ENCODE measurements around the gene RAB28.

The RAB28 gene

GRCh38 chr4:13349096-13349495 lies 135.0 kb downstream of the RAB28 start:
- H3K9ac ChIP-seq (ENCODE audit: low read depth, low read length), result no peak overlapping the region
- no peaks in the 10 kb centered on the region; the same call in 1 of the 2 replicates for H3K9me3 ChIP-seq (ENCODE audit: control insufficient read depth, insufficient read depth, low read length)
- H3K36me3 ChIP-seq (ENCODE audit: insufficient read depth, low read length), result no peaks in the 10 kb centered on the region
- no peaks in the 10 kb centered on the region for H3K4me1 ChIP-seq (ENCODE audit: insufficient read depth, low read length)

GRCh38 chr4:13348216-13348615 lies 135.9 kb downstream of the RAB28 start:
- no peaks in the 10 kb centered on the region for H3K4me1 ChIP-seq (ENCODE audit: insufficient read depth, low read length)

GRCh38 chr4:13347517-13348125 lies 136.5 kb downstream of the RAB28 start:
- Histone ChIP-seq H3K36me3 (ENCODE audit: insufficient read depth, low read length) (no peaks in the 10 kb centered on the region), H3K4me1 (ENCODE audit: insufficient read depth, low read length) (no peaks in the 10 kb centered on the region), H3K9ac (ENCODE audit: low read depth, low read length) (no peak overlapping the region), H3K9me3 (ENCODE audit: control insufficient read depth, insufficient read depth, low read length) (no peaks in the 10 kb centered on the region; the same call in 1 of the 2 replicates)

More at GRCh38 chr4:13348216-13348615, 135.9 kb downstream of the RAB28 start:
- H3K9ac ChIP-seq (ENCODE audit: low read depth, low read length), result no peak overlapping the region
- no peaks in the 10 kb centered on the region; the same call in 1 of the 2 replicates for H3K9me3 ChIP-seq (ENCODE audit: control insufficient read depth, insufficient read depth, low read length)
- no peaks in the 10 kb centered on the region for H3K36me3 ChIP-seq (ENCODE audit: insufficient read depth, low read length)

- Histone ChIP-seq H3K9ac (ENCODE audit: low read depth, low read length) (no peak overlapping the region), H3K9me3 (ENCODE audit: control insufficient read depth, insufficient read depth, low read length) (no peaks in the 10 kb centered on the region), H3K4me1 (ENCODE audit: insufficient read depth, low read length) (no peaks in the 10 kb centered on the region), H3K36me3 (ENCODE audit: insufficient read depth, low read length) (no peaks in the 10 kb centered on the region)
Measured at GRCh38 chr4:13344216-13344615, 139.9 kb downstream of the RAB28 start.

- no peak overlapping the region for H3K9ac ChIP-seq (ENCODE audit: low read depth, low read length)
- H3K4me1 ChIP-seq (ENCODE audit: insufficient read depth, low read length), result no peaks in the 10 kb centered on the region
- H3K36me3 ChIP-seq (ENCODE audit: insufficient read depth, low read length), result no peaks in the 10 kb centered on the region
- H3K9me3 ChIP-seq (ENCODE audit: control insufficient read depth, insufficient read depth, low read length), result no peaks in the 10 kb centered on the region
Measured at GRCh38 chr4:13340672-13341071, 143.5 kb downstream of the RAB28 start.

GRCh38 chr4:13331827-13332226 lies 152.3 kb downstream of the RAB28 start:
- H3K9ac ChIP-seq (ENCODE audit: low read depth, low read length), result no peak overlapping the region
- no peaks in the 10 kb centered on the region for H3K36me3 ChIP-seq (ENCODE audit: insufficient read depth, low read length)
- peaks cover 6% of the 10 kb centered on the region; the same call in 1 of the 2 replicates for H3K4me1 ChIP-seq (ENCODE audit: insufficient read depth, low read length)
- H3K9me3 ChIP-seq (ENCODE audit: control insufficient read depth, insufficient read depth, low read length), result no peaks in the 10 kb centered on the region

- peaks cover 6% of the 10 kb centered on the region; the same call in 1 of the 2 replicates for H3K4me1 ChIP-seq (ENCODE audit: insufficient read depth, low read length)
- no peaks in the 10 kb centered on the region for H3K9me3 ChIP-seq (ENCODE audit: control insufficient read depth, insufficient read depth, low read length)
- no peak overlapping the region for H3K9ac ChIP-seq (ENCODE audit: low read depth, low read length)
- H3K36me3 ChIP-seq (ENCODE audit: insufficient read depth, low read length), result no peaks in the 10 kb centered on the region
Measured at GRCh38 chr4:13329963-13330362, 154.2 kb downstream of the RAB28 start.

GRCh38 chr4:13329340-13329850 lies 154.7 kb downstream of the RAB28 start:
- Histone ChIP-seq H3K9ac (ENCODE audit: low read depth, low read length) (no peak overlapping the region), H3K4me1 (ENCODE audit: insufficient read depth, low read length) (peaks cover 6% of the 10 kb centered on the region; the same call in 1 of the 2 replicates), H3K9me3 (ENCODE audit: control insufficient read depth, insufficient read depth, low read length) (no peaks in the 10 kb centered on the region), H3K36me3 (ENCODE audit: insufficient read depth, low read length) (no peaks in the 10 kb centered on the region)

GRCh38 chr4:13328591-13328990 lies 155.5 kb downstream of the RAB28 start:
- Histone ChIP-seq H3K36me3 (ENCODE audit: insufficient read depth, low read length) (no peaks in the 10 kb centered on the region), H3K4me1 (ENCODE audit: insufficient read depth, low read length) (peaks cover 11% of the 10 kb centered on the region; the same call in 1 of the 2 replicates), H3K9ac (ENCODE audit: low read depth, low read length) (no peak overlapping the region), H3K9me3 (ENCODE audit: control insufficient read depth, insufficient read depth, low read length) (no peaks in the 10 kb centered on the region)

- Histone ChIP-seq H3K4me1 (ENCODE audit: insufficient read depth, low read length) (peaks cover 9% of the 10 kb centered on the region; the same call in 1 of the 2 replicates), H3K9me3 (ENCODE audit: control insufficient read depth, insufficient read depth, low read length) (no peaks in the 10 kb centered on the region), H3K9ac (ENCODE audit: low read depth, low read length) (no peak overlapping the region), H3K36me3 (ENCODE audit: insufficient read depth, low read length) (no peaks in the 10 kb centered on the region)
Measured at GRCh38 chr4:13327991-13328390, 156.1 kb downstream of the RAB28 start.

- H3K4me1 ChIP-seq (ENCODE audit: insufficient read depth, low read length), result peaks cover 6% of the 10 kb centered on the region; the same call in 1 of the 2 replicates
- H3K9me3 ChIP-seq (ENCODE audit: control insufficient read depth, insufficient read depth, low read length), result no peaks in the 10 kb centered on the region
- H3K9ac ChIP-seq (ENCODE audit: low read depth, low read length), result no peak overlapping the region
- no peaks in the 10 kb centered on the region for H3K36me3 ChIP-seq (ENCODE audit: insufficient read depth, low read length)
Measured at GRCh38 chr4:13325744-13326143, 158.4 kb downstream of the RAB28 start.

GRCh38 chr4:13323921-13324320 lies 160.2 kb downstream of the RAB28 start:
- Histone ChIP-seq H3K9me3 (ENCODE audit: control insufficient read depth, insufficient read depth, low read length) (no peaks in the 10 kb centered on the region), H3K36me3 (ENCODE audit: insufficient read depth, low read length) (no peaks in the 10 kb centered on the region), H3K4me1 (ENCODE audit: insufficient read depth, low read length) (peaks cover 6% of the 10 kb centered on the region; the same call in 1 of the 2 replicates), H3K9ac (ENCODE audit: low read depth, low read length) (no peak overlapping the region)

GRCh38 chr4:13322681-13323101 lies 161.4 kb downstream of the RAB28 start:
- no peak overlapping the region for H3K9ac ChIP-seq (ENCODE audit: low read depth, low read length)
- H3K36me3 ChIP-seq (ENCODE audit: insufficient read depth, low read length), result no peaks in the 10 kb centered on the region
- no peaks in the 10 kb centered on the region for H3K9me3 ChIP-seq (ENCODE audit: control insufficient read depth, insufficient read depth, low read length)
- peaks cover 6% of the 10 kb centered on the region; the same call in 1 of the 2 replicates for H3K4me1 ChIP-seq (ENCODE audit: insufficient read depth, low read length)
